ENCODE measurements around the gene RPL26.
A peak's percentile ranks its signal among the peaks of the same experiment; 100 is the strongest.
"Not testable (repeated sequence)": the region's sequence is repeated elsewhere in the genome, so short reads cannot be mapped to it uniquely, and the experiment has no call there.

Gene RPL26

DNA sequence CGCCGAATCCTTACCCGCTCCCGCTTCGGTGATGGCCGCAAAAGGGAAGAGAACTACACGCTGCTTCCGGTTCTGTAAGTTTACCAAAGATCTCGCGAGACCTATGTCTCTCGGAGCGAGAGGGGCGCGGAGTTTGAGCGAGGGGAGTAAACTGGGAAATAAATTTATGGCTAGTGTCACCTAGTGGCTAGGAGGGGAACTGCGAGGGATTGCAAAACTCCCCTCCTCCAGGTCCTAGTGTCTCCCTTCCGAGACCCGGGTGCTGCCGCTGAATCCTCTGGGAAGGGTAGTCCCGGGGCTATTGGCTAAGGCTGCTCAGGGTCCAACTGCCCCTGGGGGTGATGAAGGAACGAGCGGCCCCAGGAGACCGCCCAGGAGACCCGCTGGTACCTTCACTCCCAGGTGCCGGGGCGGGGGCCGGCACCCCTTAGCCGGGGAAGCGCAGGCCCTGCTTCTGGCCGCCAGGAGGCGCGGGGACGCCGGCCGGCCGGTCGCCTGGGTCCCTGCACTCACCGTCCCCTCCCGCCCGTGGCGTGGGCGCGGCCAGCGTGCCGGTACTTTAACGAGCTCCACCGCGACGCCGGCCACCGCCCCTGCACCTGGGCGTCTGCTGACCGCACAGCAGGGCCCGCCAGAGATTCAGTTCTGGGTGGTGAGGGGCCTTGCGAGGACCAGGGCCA, at the start of gene RPL26:
TSS of gene RPL26 (minus strand) at position 51 of the 680 bp plus-strand sequence. CDS start 883 bp downstream, outside the sequence.
- DNase-seq, result peak; percentile 93 to 94

GRCh38 chr17:8430966-8431365, 48.0 kb upstream of the RPL26 start:
- DNase-seq, result no peak

DNA sequence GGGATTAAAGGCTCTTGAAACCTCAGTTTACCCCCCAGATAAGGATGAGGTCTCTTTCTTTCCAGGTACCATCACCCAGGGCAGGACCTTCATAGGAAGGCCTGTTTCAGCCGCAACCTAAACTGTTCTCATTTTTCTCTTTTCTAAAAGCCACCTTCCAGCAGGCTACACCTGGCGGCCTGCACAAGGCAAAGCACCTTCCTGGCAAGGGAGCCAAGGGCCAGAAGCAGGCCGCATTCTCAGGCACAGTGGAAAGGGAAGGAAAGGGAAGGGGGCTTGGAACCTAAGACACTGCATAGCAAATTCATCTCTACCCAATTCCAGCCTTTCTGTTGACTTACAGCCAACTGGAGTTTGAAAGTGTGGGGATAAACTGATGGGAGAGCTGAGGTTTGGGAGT, 43.8 kb upstream of the RPL26 start:
- no peak for DNase-seq

DNA sequence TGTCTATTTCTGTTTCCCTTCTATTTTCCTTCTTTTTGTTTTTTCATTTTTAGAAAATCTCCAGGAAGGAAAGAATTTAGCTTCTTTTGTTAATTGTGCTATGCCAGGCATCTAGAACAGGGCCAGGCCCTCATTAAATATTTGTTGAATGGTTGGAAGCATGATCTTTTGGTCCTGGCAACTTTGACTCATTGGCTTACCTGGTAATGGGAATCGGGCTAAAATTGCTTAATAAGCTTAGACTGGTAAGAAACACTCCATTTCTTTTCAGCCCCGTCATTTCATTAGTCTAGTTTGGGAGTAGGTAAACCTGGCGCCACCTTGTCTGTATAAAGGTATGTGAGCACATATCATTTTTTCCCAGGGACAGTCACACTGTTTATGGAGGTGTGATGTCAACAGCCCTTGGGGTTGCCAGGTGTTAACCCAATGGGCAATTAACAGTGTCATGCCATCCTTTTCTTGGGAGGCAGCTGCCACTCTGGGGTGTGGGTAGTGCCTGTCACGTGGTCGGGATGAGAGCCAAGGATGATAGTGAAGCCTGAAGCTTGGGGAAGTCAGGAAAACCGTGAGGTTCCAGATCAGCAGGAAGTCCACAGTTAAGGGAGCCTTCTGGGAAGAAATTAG, 43.2 kb upstream of the RPL26 start:
- DNase-seq, result no peak

DNA sequence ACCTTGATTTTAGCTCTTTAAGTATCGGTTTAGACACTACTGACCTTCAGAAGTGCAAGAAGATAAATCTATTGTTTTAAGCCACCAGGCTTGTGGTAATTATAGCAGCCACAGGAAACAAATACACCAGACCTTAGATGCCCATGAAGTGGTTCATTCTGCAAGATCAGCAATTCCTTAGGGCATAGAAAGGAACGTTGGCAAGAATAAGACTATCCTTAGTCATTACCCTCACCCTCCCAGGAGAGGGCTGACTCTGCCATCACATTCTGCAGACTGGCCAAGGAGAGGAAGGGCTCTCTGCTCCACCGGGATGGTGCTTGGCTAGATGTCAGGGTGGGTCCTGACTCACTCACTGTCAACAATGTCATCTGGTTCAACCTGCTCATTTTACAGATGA, 38.6 kb upstream of the RPL26 start:
- DNase-seq, result no peak

GRCh38 chr17:8420041-8420934, 37.3 kb upstream of the RPL26 start:
- DNase-seq, result no peak

DNA sequence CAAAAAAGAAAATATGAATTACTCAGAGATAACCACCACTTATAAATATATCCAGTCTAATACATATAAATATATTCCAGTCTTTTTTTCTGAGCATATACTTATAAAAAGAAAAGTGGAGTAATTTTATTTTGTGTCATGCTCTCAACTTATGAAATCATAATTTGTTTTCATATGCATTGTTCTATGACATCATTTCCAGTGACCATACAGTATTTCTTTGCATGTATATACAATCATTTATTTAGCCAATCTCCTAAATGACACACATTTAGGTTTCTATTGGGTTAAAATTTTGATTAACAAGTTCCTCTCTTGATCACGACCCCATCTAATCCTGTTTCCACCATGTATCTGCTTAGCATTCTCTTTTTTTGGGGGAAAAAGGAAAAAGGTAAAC, 36.3 kb upstream of the RPL26 start:
- no peak for DNase-seq

DNA sequence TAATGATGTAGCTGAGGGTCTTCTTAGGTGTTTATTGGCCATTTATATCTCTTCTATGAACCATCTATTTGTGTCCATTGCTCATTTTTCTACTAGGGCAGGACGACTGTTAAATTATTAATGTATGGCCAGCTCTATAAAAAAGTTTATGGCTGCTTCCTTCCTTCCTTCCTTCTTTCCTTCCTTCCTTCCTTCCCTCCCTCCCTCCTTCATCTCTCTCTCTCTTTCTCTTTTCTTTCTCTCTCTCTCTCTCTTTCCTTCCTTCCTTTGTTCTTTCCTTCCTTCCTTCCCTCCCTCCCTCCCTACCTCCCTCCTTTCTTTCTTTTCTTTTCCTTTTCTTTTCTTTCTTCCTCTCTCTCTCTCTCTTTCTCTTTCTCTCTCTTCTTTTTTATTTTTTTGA, 35.5 kb upstream of the RPL26 start:
- no peak for DNase-seq

- no peak for DNase-seq
Observed at GRCh38 chr17:8417806-8418205, 34.8 kb upstream of the RPL26 start.

GRCh38 chr17:8413938-8414337, 30.9 kb upstream of the RPL26 start:
- no peak for DNase-seq

- DNase-seq, result no peak
Observed at GRCh38 chr17:8413328-8413727, 30.3 kb upstream of the RPL26 start.

DNA sequence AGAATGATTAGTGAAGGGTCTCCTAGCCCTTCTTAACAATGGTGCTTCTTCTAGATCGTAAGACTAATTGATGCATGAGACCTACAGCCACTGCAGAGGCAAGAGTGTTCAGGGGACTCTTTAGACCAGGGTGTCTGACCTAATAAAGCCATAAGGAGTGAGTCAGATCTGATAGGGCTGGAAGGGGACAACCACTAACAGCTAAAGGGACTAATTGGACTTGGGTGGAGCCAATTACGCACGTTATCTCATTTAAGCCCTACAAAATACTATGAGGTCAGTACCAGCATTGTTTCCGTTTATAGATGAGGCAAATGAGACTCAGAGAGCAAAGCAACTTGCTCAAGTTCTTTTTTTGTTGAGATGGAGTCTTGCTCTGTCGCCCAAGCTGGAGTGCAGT, 29.1 kb upstream of the RPL26 start:
- no peak for DNase-seq

- DNase-seq, result no peak
Observed at GRCh38 chr17:8410883-8411238, 27.9 kb upstream of the RPL26 start.

GRCh38 chr17:8409966-8410882, 27.2 kb upstream of the RPL26 start:
- peak; percentile 74 to 77 for DNase-seq

- DNase-seq, result no peak
Observed at GRCh38 chr17:8408371-8408770, 25.4 kb upstream of the RPL26 start.

DNA sequence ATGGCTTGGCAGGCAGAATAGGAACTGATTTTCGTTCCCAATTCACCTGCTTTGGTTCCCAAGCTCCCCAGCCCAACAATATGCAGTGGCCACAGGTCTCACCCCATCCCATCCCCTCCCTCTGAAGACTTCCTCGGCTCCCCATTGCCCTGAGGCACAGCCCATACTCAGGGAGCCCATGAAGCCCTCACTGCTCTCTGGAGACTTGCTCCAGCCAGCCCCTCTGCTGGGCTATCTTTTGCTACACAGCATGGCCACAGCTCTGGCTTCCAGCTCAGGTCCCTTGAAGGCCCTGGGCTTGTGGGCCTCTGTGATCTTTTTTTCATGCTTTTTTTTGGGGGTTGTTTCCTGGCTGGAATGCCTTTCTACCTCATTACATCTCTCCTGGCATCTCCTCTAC, 23.2 kb upstream of the RPL26 start:
- no peak for DNase-seq

- no peak for DNase-seq
Observed at GRCh38 chr17:8405499-8406016, 22.6 kb upstream of the RPL26 start.

DNA sequence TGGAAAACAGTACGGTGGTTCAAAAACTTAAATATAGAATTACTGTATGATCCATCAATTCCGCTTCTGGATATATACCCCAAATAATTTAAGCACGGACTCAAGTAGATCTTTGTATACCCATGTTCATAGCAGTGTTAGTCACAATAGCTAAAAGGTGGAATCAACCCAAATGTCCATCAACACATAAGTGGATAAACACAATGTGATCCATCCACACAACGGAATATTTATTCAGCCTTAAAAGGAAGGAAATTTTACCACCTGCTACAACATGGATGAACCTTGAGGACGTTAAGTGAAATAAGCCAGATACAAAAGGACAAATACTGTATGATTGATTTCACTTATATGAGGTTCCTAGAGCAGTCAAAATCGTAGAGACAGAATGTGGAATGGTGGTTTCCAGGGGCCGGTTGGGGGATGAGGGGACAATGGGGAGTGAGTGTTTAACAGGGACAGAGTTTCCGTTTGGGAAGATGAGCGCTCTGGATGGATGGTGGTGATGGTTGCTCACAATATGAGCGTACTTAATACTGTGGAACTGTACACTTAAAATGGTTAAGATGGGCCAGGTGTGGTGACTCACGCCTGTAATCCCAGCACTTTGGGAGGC, 20.0 kb upstream of the RPL26 start:
- DNase-seq, result no peak

DNA sequence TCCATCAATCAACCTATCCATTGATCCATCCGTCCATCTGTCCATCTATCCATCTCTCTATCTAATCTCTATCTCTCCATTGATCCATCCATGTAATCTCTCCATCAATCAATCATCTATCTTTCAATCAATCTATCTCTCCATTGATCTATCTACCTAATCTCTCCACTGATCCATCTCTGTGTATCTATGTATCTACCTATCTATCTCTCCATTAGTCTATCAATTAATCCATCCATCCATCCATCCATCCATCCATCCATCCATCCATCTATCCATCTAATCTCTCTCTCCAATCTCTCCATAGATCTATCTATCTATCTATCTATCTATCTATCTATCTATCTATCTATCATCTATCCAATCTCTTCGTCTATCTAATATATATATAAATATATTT, 18.1 kb upstream of the RPL26 start:
- DNase-seq, result no peak

- DNase-seq, result no peak
Observed at GRCh38 chr17:8398980-8399379, 16.0 kb upstream of the RPL26 start.

GRCh38 chr17:8397636-8398035, 14.6 kb upstream of the RPL26 start, which contains the start of gene RNF222:
RNF222 (minus strand) TSS chr17:8397827; CDS start chr17:8393461, 4,366 bp downstream.
- DNase-seq, result no peak

- DNase-seq, result not testable (repeated sequence)
Observed at GRCh38 chr17:8394497-8394896, 11.5 kb upstream of the RPL26 start.
